Measurements from ENCODE around the gene RNF220.

Gene RNF220

DNA sequence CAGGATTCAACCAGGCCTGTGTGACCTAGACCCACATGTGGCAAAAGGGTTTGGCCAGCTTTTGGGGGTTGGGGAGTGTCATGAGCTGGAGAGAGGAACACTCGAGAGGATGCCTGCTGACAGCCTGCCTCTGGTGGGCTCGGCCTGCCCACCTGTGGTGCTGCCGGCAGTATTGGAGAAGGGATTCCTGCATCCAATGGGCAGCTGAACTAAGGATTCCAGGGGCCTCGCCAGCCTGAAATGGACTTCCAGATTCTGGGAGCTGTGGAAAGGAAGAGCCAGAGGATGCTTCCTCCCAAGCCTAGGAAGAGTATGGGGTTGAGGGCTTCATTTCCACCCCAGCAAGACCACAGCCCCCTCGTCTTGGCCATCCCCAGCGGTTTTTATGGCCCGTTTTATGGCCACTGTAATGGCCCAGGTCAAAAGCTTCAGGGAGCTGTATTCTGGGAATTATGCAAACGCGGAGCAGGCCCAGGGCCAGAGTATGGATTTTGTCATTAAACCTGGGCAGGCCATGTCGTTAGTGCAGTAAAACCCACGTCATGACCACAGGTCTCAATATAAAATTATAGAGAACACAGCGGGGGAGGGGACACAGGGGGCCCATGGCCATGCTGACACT is 205.6 kb downstream of the RNF220 start:
- DNase-seq (ENCODE audit: low read depth, low spot score), result no peak

DNA sequence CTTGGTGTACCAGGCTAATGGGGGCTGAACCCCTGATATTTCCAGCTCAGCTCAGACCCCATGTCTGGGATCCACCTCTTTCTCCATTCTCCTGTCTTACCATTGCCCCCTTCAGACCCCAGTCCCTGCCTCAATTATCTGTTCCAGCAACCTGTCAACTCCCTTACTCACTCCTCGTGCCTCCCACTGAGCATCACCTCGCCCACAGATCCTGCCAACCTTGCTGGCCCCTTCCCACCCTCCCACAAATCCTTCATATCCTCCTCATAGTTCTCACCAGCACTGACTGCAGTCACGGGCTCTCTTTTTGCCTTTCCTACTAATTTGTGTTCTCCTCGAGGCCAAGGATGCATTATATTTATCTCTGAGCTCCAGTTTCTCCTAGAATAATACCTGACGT is 206.4 kb downstream of the RNF220 start:
- no peak for DNase-seq (ENCODE audit: low read depth, low spot score)

DNA sequence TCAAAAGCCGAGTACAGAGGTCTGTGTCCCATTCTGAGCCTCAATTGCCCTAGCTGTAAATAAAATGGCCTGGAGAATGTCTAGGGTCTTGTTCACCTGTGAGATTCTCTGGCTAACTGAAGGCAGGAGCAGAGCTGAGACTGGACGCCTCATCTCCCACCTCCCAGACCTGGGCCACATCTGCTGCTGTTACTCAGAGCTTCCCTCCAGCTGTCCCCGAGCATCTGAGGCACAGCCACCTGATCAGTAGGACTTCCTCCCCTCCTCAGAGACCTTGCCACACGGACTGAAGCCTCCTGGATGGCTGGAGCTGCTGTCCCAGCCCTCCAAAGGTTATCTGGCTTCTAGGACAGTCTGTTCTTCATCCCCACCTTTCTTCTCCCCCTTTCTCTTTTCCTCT is 206.8 kb downstream of the RNF220 start:
- no peak for DNase-seq (ENCODE audit: low read depth, low spot score)

DNA sequence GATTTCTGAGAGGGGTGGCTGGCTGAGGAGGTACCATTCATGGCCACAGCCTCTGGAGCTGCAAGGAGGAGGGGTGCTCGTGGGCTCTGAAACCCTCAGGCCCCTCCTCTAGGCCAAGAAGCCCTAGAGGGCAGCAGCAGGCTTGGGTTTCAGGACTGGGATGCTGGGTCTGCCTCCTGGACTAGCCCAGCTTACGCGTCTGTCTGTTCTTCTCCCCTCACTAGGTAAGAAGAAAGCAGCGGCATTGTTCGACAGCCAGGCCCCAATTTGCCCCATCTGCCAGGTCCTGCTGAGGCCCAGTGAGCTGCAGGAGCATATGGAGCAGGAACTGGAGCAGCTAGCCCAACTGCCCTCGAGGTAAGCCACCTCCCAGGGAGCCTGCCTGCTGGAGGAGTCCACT is 208.9 kb downstream of the RNF220 start:
- DNase-seq (ENCODE audit: low read depth, low spot score), result no peak

DNA sequence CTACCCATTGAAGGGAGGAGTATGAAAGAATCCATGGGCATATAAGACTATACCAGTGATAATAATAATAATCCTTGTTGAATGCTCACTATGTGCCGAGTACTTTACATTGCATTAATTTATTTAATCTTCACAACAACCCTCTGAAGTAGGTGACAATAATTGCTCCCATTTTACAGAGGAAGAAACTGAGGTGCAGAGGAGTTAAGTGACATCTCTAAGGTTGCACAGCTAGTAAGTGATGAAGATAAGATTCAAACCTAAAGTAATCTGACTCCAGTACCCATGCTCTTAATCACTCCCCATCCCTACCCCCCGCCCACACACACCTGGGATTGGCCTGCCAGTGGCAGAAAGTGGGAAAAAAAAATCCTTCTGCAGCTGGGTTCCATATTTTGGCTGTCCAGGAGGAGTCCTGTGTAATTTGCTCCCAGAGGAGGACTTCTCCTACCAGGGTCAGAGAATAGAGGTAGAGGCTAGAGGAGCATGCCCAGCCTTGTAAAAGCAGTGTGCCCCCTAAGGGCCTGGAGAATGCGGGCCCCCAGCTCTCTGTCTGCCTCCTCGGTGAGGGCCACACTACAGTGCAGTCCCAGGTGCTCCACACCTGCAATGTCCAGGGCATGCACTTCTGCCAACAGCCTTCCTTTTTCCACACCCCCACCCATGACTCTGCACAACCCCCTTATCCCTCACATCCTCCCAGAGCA is 211.4 kb downstream of the RNF220 start:
- no peak for DNase-seq (ENCODE audit: low read depth, low spot score)

DNA sequence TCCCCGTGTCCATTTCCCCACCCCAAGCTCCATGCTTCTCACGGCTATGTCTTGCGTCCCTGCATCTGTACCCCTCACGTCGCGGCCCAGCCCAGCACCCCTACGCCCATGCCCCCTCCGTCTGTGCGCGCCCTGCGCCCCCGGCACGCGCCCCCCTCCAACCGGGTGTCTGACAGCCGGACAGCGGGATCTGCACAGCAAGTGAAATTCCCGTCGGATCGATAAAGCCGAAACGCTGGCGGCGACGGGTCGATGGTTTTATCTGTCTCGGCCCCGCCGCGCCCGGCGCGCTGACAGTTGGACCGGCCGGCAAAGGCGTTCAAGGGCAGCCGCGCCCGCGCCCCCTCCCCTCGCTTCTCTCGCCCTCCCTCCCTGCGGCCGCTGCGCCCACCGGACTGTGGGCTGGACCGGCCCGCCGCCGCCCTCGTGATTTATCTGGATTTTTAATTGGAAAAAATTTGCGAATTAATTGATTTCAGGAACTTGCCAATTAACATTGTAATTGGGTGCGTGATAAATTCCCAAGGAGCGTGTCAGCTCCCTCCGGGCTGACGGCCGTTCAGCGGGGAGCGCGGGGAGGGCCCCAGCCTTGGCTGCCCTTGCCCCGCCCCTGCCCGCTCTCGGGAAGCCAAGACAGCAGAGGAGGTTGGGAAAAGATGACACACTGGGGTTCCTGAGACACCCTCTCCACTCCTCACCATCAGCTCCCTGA is 212.1 kb downstream of the RNF220 start:
- DNase-seq (ENCODE audit: low read depth, low spot score), result peak; percentile 52

DNA sequence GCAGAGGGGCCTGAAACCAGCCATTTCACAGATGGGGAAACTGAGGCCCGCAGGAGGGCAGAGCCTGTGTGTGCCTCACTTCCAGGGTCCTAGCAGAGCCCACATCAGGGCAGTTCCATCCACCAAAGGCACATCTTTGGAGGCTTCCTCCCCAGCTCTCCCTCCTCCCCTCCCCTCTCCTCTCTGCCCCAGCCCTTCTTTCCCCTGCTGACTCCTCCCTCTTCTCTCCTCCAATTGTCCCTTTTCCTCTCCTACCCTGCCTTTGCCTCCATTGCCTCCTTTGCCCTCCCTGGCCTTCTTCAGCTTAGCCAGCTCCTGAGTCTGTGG is 212.6 kb downstream of the RNF220 start:
- no peak for DNase-seq (ENCODE audit: low read depth, low spot score)

DNA sequence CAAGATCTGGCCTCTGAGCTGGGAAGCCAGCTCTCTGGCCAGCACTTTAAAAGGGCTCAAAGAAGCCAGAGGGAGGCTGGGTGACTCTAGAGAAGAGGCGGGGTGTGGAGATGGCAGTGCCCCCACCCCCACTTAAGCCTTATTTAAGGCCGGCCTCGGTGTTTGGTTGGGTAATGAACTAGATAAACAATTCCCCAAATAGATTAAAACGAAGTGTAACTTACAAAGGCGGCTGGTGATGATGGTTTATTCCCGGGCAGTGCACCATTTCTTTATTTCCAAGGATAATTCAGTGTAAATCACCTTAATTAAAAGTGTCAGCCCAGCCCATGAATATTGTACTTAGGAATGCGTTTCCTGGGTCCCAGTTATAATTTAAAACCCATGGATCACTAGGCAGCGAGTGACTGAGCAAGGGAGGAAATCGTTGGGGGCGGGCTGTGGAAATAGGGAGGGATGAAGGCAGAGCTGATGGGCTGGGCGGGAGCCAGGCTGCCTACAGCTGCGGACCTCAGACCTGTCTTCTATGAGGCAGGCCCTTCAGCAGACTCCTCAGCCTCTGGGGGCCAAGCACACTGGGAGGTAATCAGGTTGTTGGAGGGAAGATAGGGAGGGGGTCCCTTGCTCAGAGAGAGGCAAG is 214.3 kb downstream of the RNF220 start:
- peak; percentile 53 for DNase-seq (ENCODE audit: low read depth, low spot score)

DNA sequence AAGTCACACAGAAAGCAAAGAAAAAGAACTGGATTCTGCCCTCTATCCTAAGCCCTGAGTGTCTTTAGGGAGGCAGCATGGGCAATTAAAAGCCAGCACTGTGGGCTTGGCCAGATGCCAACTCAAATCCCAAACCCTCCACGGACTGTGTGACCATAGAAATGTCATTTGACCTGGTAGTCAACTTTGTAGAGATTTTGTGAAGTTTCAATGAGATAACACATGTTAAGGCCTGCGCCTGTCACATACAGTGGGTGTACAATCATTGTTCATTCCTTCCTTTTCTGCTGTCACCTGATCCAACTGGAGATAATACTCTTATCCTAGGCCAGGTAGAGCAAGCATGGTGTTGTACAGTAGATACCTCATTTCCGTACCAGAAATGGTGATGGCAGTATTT is 215.0 kb downstream of the RNF220 start:
- DNase-seq (ENCODE audit: low read depth, low spot score), result no peak

DNA sequence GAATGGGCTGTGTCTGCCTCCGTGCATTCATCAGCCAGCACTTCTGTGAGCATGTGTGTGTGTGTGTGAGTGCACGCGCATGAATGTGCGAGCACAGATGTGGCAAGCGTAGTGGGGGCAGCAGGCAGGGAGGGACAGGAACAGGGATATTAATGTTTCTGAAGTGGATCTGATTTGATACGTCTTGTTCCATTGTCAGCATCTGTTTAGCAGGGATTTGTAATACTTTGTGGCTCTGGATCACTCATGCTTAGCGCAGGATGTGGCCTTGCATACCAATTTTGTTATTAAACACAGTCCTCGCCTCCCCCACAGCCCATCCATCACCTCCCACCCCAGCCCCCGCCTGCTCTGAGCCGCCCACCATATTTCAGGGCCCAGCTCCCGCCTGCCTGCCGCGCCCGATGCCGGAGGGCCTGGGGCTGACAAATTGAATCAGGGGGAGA is 216.8 kb downstream of the RNF220 start:
- DNase-seq (ENCODE audit: low read depth, low spot score), result no peak

DNA sequence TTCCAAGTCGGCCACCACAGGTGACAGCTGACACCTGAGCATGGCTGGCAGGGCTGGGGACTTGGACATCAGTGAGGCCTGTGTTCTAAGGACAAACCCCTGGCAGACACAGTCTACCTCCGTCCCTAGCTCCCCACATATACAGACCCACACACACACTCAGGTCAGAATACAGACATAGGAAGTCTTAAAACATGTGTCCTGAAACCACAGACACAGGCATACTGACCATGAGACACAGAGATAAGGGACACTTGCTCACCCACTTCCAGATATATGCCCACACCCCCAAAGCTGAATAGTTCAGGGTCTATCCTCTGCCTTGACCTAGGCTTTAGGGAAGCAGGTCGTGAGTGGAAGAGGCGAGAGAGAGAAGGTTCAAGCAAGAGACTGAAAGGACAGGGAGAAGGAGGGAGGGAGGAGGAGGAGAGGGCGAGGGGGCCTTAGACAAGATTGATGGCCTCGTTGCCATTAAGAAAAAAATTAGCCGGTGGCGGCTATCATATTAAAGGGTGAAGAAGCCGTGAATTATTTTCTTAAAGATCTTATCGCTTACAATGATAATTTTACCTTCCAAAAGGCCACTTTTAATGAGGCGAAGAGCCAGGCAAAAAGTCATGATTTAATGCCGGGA is 219.3 kb downstream of the RNF220 start:
- DNase-seq (ENCODE audit: low read depth, low spot score), result no peak

DNA sequence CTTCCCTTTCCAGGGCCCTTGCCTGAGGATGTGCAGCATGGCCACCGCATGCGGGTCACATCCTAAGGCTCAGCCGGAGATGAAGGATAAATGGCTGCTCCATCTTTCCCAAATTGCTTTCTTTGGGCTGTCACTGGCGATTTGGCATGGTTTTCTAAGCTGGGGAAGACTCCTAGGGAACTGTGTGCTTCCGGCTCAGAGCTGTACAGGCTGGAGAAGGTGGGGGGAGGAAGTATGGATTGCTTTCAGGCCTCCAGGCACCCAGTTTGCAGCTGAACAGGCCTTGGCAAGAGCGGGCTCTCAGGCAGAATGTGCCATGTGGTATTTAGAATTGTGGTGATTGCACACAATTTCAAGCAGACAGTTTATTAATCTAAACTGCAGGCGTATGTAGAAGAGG is 220.3 kb downstream of the RNF220 start:
- DNase-seq (ENCODE audit: low read depth, low spot score), result no peak

DNA sequence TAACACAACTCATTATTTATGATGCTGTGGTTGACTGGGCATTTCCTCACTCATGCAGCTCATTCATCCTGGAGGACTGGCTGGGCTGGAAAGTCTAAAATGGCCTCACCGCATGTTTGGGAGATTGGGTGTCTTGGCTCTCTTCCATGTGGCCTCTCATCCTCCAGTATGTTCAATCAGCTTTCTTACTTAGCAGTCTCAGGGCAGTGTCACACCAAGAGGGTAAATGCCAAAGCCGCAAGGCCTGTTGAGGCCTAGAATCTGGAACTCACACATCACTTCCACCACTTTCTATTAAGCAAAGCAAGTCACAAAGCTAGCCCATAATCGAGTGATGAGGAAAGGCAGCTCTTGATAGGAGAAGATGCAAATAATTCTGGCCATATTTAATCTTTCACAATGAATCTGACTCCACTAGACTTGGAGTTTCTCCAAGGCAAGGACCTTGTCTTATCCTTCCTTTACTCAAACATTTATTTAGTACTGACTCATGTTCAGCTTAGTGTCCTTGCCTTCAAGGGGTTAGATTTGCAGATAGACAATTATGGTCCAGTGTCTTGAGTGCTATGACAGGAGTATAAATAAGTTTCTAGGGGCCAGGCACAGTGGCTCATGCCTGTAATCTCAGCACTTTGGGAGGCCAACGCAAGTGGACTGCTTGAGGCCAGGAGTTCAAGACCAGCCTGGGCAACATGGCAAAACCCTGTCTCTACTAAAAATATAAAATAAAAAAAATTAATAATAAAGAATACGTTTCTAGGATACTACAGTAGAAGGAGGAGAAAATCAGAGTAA is 224.1 kb downstream of the RNF220 start:
- peak; percentile 90 for DNase-seq (ENCODE audit: low read depth, low spot score)

DNA sequence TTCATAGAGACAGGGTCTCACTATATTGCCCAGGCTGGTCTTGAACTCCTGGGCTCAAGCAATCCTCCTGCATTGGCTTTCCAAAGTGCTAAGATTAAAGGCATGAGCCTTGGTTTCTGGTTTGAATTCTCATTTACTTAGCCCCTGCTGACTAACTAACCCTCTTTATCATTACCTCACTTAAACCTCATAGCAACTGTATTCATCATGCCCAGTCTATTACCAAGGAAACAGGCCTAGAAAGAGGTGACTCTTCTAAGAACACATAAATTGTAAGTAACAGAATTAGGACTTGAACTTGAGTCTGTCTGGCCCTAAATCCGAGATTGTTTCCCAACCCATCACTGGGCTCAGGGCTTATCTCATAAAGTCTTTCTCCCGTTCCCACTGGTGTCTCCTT is 225.1 kb downstream of the RNF220 start:
- peak; percentile 29 for DNase-seq (ENCODE audit: low read depth, low spot score)

DNA sequence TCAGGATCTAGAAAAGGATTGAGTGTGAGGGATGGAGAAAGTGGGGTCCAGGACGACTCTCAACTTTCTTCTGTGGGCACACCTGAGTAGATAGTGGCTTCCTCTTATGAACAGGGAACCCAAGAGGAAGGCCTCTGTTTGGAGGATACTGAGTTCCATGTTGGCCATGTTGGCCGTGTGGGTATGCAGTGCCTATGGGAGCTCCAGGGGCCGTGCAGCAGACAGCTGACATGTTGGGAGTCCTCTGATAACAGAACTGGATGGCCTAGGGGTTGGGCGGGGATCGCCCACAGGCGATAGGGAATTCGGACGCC is 226.2 kb downstream of the RNF220 start:
- DNase-seq (ENCODE audit: low read depth, low spot score), result no peak

DNA sequence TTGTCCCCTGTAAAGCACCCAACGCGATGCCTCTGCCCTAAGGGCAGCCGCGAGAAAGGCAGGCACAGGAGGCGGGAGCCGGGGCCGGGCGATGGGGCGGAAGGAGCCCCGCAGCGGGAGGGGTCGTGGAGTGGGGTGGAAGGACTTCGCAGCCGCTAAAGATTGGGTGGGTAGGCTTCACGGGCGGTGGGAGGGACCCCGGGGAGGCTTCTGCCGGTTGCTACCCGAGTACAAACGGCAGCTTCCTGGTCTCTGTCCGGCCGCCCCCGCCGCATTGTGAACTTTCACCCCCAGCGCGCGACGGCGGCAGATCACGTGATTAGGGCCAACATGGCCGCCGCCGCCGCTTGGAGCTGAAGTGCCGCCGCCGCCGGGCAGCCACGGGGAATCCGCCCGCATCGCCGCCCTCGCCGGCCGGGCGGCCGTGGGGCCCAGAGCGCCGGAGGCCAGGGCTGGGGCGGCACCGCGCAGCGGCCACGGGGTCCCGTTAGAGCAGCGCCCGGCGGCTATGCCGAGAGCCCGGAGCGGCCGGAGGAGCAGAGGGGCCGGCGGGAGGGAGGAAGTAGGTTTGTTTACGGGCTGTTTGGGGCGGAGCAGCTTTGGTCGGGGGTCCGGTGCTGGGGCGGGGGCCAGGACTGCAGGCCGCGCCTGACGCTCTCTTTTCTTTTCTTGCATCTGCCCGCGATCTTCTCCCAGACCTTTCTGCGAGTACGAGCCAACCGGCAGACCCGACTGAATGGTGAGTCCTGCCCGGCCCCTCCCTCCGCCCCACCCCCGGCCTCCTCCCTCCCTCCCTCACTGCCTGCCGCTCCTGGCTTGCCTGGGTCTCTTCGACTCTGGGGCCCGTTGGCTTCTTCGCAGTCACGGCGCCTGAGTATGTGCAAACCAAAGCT is 226.8 kb downstream of the RNF220 start:
- DNase-seq (ENCODE audit: low read depth, low spot score), result peak; percentile 91

DNA sequence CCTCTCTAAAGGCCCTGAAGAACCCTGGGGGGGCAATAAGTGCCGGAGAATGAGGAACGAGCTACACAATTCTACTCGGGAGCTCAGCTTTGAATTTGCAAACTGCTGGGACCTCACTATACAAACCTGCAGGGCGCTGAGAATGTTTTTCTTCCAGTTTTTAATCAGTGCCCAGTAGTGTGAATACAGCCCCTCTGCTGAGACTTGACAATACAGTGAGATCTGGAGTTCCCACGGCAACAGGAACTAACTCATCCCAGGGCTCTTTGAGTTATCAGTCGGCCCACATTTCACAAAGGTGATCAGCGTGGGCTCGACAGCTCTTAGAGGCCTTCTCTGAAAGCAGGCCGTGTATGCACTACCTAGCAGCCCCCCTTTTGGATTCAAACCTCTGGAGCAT is 227.5 kb downstream of the RNF220 start:
- no peak for DNase-seq (ENCODE audit: low read depth, low spot score)

DNA sequence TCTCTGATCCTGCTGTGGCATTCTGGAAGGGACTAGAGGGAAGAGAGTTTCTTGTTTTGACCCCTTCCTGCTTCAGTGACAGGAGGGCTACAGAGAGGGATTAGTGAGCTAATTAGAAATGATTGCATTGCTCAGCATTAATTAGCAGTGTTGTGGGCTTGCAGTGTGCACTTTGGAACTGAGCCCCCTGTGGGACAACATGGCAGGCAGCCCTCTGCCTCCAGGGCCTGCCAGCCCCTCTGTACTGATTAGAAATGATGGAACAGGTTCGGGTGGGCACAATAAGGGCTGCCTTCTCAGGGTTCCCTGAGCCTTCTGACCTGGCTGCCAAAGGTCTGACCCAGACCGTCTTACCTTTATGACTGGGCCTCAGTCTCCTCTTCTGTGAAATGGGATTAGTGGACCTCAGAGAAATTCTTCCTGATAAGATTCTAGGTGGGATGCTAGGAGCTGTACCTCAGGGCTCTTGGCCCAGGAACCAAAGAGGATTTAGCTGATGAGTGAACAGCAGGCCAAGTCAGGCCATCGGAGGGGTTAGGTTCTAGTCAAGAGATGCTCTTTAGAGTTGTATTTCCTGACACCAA is 229.6 kb downstream of the RNF220 start:
- DNase-seq (ENCODE audit: low read depth, low spot score), result no peak

DNA sequence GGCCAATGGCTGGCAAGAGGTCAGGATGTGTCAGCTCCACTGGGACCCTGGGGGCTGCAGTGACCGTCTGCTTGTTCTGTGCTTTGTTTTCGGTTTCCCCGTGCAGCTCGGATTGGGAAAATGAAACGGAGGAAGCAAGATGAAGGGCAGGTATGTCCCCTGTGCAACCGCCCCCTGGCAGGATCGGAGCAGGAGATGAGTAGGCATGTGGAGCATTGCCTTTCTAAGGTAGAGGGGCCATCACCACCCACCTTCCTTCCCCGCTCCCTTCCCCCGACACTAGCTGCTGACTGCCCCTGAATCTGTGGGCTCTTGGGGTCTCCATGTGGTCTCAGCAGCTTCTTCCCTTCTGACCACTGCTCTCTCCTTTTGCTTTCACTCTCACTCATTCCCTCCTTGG is 230.4 kb downstream of the RNF220 start:
- DNase-seq (ENCODE audit: low read depth, low spot score), result no peak

DNA sequence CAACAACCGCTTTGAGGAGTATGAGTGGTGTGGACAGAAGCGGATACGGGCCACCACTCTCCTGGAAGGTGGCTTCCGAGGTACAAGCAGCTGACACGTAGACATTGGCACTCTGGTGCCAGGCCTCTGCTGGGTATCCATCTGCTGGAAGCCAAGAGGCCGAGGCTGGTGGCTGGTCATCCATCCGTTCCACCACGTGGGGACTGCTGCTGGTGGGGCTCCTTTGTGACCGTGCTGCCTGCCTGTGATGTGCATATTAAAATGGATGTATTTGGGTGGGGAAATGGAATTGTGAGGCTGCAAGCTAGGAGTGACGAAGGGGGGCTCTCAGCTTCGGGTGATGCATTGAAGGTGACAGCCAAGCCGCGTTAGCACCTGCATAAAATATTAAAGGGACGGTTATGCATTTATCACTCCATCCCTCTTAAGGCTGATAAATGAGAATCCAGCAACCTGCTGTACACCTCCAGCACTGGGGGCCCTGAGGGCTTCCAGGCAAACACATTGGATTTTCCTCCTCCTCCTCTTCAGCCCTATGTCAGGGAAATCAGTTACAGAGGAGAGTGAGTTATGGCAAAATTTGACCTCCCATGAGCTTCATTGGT is 231.1 kb downstream of the RNF220 start:
- no peak for DNase-seq (ENCODE audit: low read depth, low spot score)

All from astrocyte of the hippocampus (primary cell).